Fibroblast of gingiva (primary cell): Measurements from ENCODE around the gene WDFY1.
"Not testable (repeated sequence)": the region's sequence is repeated elsewhere in the genome, so short reads cannot be mapped to it uniquely, and the experiment has no call there.

ENCODE experiments used
- DNase-seq: peaks from one replicate; pipeline ENCODE4 v3.0.0-alpha.2; 2011; ENCODE audit warnings: low read depth

The WDFY1 gene

GRCh38 chr2:223896833-223897311, 48.3 kb downstream of the WDFY1 start:
- DNase-seq, result no peak

GRCh38 chr2:223894968-223895367, 50.2 kb downstream of the WDFY1 start:
- DNase-seq, result no peak

GRCh38 chr2:223894009-223894408, 51.1 kb downstream of the WDFY1 start:
- no peak for DNase-seq

DNA sequence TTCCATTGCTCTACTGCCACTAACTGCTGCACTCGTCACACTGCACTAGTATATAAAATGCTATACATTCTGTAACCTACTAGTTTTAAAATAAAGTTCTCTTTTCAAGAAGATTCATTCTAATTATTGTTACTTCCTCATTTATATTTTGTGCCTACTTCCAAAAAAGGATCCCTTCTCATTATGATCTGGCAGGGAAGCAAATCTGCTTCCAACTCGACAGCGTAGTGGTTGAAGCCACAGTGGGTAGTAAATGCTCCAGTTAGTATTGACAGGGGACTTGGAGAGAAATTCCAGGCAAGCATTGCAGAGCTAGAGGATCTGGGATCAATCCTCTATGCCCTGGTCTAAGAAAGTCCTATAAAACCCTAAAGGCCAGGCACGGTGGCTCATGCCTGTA, 54.4 kb downstream of the WDFY1 start:
- no peak for DNase-seq

DNA sequence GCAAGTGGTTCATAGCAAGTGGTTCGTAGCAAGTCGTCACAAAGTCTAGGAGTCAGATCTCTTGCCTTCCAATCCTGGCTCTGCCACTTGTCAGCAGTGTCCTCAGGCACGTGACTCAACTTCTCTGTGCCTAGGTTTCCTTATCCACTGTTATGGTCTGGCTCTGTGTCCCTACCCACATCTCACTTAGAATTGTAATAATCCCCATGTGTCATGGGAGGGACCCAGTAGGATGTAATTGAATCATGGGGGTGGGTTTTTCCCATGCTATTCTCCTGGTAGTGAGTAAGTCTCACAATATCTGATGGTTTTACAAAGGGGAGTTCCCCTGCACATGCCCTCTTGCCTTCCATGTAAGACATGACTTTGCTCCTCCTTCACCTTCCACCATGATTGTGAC, 55.9 kb downstream of the WDFY1 start:
- DNase-seq, result no peak

DNA sequence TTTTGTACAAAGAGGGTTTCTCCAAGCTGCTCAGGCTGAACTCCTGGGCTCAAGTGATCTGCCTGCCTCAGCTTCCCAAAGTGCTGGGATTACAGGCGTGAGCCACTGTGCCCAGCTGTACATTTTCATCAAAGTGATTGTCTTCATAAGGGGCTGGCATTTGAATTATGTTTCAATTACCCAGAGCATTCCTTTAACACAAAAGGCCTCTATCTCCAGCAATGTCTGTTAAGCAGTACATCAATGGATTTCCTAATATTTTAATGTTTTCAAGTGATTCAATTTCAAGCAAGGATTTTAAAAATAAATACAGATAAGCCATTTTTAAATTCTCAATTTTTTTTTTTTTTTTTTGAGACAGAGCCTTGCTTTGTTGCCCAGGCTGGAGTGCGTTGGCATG, 56.9 kb downstream of the WDFY1 start:
- DNase-seq, result no peak

- peak; percentile 60 for DNase-seq
Observed at GRCh38 chr2:223887127-223887526, 58.0 kb downstream of the WDFY1 start.

- DNase-seq, result no peak
Observed at GRCh38 chr2:223886726-223887125, 58.4 kb downstream of the WDFY1 start.

DNA sequence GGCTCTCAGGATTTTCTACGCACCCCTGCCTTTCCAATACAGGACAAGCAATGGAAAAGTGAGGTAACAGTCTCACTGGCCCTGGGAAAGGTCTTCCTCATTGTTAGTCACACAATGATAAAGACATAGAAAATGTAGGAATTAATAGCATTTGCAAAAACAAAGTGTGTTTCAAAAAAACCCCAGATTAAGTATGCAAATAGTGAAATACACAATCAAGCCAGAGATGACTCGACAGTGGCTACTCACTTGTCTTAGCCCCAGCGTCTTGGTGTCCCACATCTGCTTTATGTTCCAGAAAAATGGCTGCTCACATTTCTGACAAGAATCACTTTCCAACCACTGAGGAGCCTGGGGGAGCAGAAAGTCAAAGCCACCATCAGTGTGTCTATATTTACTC, 60.7 kb downstream of the WDFY1 start:
- DNase-seq, result no peak

DNA sequence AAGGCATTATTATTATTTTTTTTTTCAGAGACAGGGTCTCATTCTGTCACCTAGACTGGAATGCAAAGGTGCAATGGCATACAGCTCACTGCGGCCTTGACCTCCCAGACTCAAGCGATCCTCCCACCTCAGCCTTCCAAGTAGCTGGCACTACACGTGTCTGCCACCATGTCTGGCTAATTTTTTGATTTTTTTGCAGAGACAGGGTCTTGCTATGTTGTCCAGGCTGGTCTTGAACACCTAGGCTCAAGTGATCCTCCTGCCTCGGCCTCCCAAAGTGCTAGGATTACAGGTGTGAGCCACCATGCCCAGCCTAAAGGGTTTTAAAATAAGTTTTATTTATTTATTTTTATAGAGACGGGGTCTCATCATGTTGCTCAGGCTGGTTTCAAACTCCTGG, 62.4 kb downstream of the WDFY1 start:
- no peak for DNase-seq

GRCh38 chr2:223880796-223881195, 64.3 kb downstream of the WDFY1 start:
- DNase-seq, result no peak

- no peak for DNase-seq
Observed at GRCh38 chr2:223877721-223878410, 67.3 kb downstream of the WDFY1 start.

DNA sequence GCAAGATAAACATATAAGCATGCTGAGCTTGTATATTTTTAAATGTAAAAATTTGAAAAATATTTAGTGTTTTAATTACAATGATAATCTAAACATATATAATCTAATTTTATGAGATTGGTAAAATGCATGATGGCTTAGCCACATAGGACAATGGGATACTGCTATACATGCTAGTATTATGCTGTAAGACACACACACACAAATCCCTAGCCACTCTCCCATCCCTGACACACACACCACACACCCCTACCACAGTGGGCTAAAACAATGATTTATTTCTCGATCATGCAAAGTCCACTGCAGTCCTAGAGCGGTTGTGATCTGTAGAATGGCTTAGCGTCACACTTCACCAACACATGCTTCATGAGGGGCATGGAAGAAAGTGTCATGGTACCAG, 71.5 kb downstream of the WDFY1 start:
- no peak for DNase-seq

- not testable (repeated sequence) for DNase-seq
Observed at GRCh38 chr2:223872772-223873171, 72.4 kb downstream of the WDFY1 start.

DNA sequence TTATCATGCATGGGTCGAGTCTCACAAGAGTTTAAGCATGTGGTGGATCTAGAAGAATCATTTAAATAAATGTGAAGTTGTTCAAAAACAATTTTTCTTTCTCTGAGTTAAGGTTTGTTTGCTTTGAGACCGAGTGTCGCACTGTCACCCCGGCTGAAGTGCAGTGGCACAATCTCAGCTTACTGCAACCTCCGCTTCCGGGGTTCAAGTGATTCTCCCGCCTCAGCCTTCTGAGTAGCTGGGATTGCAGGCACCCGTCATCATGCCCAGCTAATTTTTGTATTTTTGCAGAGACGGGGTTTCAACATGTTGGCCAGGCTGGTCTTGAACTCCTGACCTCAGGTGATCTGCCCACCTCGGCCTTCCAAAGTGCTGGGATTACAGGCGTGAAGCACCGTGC, 73.5 kb downstream of the WDFY1 start:
- not testable (repeated sequence) for DNase-seq

GRCh38 chr2:223870840-223871611, 74.1 kb downstream of the WDFY1 start:
- peak; percentile 94 for DNase-seq

DNA sequence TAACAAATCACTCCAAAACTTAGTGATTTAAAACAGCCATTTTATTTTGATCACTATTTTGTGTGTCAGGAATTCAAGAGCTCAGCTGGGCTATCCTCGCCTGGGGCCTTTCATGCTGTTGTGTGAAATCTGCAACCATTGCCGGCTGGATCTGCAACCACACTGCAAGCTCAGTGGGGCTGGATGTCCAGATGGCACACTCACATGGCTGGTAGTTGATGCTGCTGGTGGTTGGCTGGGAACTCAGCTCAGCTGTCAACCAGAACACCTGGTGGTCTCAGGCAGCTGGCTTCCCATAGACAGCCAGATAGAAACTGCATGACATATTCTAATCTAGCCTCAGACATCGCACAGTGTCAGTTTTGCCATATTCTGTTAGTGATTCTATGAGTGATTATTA, 77.1 kb downstream of the WDFY1 start:
- DNase-seq, result no peak

GRCh38 chr2:223865907-223866508, 79.1 kb downstream of the WDFY1 start:
- no peak for DNase-seq

DNA sequence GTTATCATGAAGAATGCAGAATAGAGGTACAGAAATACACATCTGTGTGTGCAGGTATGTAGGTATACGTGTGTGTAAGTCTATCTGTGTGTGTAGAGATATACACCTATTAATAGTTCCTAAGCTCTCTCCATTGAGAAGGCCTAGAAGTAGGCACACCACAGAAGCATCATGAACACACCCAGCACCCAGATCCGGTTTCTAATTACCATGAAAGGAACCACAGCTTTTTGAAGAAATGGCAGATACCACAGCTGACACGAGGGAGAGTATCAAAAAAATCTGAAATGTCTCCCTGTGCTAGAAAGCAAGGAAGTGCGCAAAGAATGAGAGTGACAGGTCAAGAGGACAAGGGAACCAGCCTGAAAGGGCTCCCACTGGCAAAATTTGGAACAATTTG, 80.0 kb downstream of the WDFY1 start:
- no peak for DNase-seq

GRCh38 chr2:223863491-223863890, 81.6 kb downstream of the WDFY1 start:
- DNase-seq, result no peak

DNA sequence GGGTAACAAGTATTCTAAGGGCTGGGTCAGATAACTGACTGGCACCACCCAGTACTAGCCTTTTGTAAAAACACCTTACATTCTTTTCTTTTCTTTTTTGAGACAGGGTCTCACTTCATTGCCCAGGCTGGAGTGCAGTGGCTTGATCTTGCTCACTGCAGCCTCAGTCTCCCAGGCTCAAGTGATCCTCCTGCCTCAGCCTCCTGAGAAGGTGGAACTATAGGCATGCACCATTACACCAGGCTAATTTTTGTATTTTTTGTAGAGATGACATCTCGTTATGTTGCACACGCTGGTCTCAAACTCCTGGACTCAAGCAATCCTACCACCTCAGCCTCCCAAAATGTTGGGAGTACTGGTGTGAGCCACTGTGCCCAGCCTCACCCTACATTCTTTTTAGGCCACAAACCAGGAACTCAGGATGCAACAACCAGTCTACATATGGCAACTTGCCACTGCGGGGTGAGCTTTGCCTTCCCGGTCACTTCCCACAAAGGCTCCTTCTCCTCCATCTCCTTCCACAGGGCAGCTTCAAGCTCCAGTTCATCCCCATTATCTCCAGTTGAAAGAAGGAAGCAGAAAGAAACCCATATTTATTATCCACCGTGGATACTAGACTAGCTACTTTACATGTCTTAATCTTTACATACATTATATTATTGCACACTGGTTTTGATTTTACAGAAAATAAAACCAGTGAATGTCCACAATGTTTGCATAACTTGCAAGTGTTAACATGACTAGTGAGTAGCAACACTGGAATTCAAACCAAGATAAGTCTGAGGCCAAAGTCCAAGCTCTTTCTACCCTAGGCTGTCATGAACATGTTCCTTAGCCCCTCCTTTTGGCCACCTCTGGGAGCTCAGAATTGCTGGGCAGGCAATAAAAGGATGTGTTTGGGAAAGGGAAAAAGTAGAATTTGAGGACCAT, 84.1 kb downstream of the WDFY1 start:
- DNase-seq, result peak; percentile 37

- no peak for DNase-seq
Observed at GRCh38 chr2:223859070-223859469, 86.1 kb downstream of the WDFY1 start.
